Right lung (tissue), 10 donors: ENCODE data around the gene PLD4. TPM values are rescaled to one million over a fixed set of nuclear protein-coding genes. Genes with fewer than 3 reads are reported as not detected.
"Not testable (repeated sequence)": the region's sequence is repeated elsewhere in the genome, so short reads cannot be mapped to it uniquely, and the experiment has no call there.

Experiments used
- DNase-seq, 2 donors: peaks; one replicate each; pipeline ENCODE4 v3.0.0-alpha.2; 2013
- long read RNA-seq, 8 donors: transcript quantifications; one replicate each; lab custom pipeline, GENCODE V29; 2026
- polyA plus RNA-seq, 5 donors: library from polyadenylated mRNA; unstranded; fragments of 120-200 nt; gene quantifications; one replicate each; pipeline versions ENCODE4 v1.2.1 to v1.2.3, GENCODE V29; 2013; ENCODE audit warnings: inconsistent platforms in 1 of 5, low replicate concordance in 1 of 5; ENCODE audit not compliant: insufficient read length in 5 of 5, insufficient read depth in 1 of 5

The PLD4 gene, protein sequence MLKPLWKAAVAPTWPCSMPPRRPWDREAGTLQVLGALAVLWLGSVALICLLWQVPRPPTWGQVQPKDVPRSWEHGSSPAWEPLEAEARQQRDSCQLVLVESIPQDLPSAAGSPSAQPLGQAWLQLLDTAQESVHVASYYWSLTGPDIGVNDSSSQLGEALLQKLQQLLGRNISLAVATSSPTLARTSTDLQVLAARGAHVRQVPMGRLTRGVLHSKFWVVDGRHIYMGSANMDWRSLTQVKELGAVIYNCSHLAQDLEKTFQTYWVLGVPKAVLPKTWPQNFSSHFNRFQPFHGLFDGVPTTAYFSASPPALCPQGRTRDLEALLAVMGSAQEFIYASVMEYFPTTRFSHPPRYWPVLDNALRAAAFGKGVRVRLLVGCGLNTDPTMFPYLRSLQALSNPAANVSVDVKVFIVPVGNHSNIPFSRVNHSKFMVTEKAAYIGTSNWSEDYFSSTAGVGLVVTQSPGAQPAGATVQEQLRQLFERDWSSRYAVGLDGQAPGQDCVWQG
- polyA plus RNA-seq: 1 to 10 TPM; 3.1 to 9.5 (median 4.1) TPM
- long read RNA-seq, donor 1, full-length matches to known transcripts: 2 of 2 reads
- long read RNA-seq, donor 1, partial matches to known transcripts: 0 of 2 reads
- long read RNA-seq, donor 1, other reads (novel, unspliced or antisense): 0 of 2 reads
- long read RNA-seq, donor 2: 0 reads
- long read RNA-seq, donor 3: 0 reads
- long read RNA-seq, donor 4, partial matches to known transcripts: 0 of 1 reads
- long read RNA-seq, donor 4, other reads (novel, unspliced or antisense): 0 of 1 reads
- long read RNA-seq, donor 5, full-length matches to known transcripts: 1 of 1 reads
- long read RNA-seq, donor 5, partial matches to known transcripts: 0 of 1 reads
- long read RNA-seq, donor 5, other reads (novel, unspliced or antisense): 0 of 1 reads
- long read RNA-seq, donor 6, full-length matches to known transcripts: 1 of 1 reads
- long read RNA-seq, donor 6, partial matches to known transcripts: 0 of 1 reads
- long read RNA-seq, donor 6, other reads (novel, unspliced or antisense): 0 of 1 reads
- long read RNA-seq, donor 7: 0 reads
- long read RNA-seq, donor 8: 0 reads

- DNase-seq: no peak
Observed at GRCh38 chr14:104924421-104925213, at the start of gene PLD4. Gene PLD4 (plus strand): TSS chr14:104924879. CDS start chr14:104927141, 2,262 bp downstream.

- DNase-seq: no peak
Observed at GRCh38 chr14:104875412-104875751, 49.3 kb upstream of the PLD4 start.

GRCh38 chr14:104875811-104876210 is 48.9 kb upstream of the PLD4 start:
- no peak for DNase-seq

DNA sequence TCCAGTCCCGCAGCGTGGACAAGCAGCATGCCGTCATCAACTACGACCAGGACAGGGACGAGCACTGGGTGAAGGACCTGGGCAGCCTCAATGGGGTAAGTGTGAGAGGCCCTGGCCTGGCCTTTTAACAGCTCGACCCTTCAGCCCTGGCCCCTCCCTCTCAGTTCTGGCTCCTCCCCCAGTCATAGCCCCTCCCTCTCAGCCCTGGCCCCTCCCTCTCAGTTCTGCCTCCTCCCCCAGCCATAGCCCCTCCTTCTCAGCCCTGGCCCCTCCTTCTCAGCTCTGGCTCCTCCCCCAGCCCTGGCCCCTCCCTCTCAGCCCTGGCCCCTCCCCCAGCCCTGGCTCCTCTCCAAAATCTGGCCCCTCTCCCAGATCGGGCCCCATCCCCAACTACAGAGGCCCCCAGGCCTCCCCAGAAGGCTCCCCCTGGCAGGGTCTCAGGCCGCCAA is 48.4 kb upstream of the PLD4 start:
- no peak for DNase-seq

GRCh38 chr14:104877066-104877805 is 47.4 kb upstream of the PLD4 start:
- DNase-seq: no peak

DNA sequence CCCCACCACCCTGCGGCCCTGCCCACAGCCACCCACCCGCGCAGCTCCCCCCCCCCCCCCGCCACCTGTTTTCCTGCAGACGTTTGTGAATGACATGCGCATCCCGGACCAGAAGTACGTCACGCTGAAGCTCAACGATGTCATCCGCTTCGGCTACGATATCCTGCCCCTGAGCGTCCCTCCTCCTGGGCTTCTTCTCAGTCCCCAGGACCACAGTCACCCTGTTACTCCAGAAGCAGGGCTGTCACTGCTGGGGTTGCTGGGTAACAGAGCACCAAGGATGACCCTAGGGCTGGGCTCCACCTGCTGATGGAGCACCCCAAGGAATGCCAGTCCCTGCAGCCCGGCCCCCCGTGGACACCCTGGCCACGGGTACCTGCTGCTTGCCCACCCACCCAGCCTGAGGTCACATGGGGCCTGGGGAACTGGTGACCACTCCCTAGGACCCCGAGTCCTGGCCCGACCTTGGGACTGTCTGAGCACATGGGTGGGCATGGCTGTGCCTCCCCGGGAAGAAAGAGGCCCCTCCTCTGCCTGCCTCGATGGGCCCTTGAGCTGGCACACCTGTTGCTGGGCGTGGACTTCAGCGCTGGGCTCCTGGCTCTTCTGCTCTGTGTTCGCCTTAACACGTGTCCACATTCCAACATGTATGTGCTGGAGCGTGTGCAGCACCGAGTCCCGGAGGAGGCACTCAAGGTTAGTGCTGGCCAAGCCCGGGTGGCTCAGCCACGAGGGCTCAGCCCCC is 46.7 kb upstream of the PLD4 start:
- no peak for DNase-seq

- no peak for DNase-seq
Observed at GRCh38 chr14:104878582-104878981, 46.1 kb upstream of the PLD4 start.

DNA sequence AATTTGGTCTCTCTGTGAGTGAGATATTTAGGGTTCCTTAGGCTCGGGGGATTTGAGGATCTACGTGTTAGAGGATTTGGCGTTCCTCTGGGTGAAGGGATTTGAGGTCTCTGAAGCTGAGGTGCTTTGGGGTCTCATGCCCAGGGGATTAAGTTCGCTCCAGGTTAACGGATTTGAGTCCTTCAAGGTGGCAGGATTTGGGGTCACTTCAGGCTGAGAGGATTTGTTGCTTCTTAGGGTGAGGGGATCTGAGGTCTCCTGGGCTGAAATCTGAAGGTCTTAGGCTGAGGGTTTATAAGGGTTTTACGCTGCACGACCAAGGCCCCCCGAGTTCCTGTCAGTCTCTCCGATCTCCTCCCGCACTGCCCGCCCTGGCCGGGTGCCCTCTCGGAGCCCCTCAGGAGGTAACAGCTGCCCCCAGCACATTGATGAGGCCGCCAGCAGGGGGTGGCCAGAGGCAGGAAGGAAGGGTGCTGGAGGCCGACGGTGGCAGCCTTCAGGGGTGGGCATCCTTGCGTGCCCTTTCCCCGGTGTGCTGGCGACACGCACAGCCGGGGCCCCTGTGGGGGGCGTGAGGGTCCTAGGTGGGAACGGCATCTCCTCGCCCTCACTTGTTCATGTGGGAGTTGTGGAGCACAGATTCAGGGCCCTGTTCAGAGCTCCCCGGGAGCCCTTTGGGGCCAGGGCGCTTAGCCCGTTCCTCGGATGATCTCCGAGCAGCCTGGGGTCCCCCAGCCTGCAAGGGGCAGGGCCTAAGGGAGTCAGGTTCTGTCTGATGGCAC is 45.3 kb upstream of the PLD4 start:
- DNase-seq: no peak

- no peak for DNase-seq
Observed at GRCh38 chr14:104879983-104880565, 44.6 kb upstream of the PLD4 start.

DNA sequence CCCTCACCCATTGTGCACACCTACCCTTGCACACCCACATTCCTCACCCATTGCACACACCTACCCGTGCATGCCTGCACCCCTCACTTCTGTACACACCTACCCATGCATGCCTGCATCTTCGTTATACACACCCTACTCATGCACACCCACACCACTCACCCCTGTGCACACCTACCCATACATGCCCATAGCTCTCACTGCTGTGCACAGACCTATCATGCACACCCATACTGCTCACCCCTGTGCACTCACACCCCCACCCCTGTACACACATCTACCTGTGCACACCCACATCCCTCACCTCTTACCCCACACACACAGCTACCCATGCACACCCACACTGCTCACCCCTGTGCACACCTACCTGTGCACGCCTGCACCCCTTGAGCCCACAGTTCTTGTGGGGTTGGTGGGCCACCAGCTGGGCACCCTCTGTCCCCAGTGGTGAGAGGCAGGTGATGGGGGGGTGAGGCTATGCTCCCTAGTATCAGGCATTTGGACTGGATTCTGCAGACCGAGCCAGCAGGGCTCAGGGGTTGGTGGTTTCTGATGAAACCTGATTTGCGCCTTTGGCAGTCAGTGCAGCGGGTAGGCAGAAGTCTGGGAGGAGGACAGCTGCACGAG is 44.0 kb upstream of the PLD4 start:
- no peak for DNase-seq

- no peak for DNase-seq
Observed at GRCh38 chr14:104881369-104881979, 43.2 kb upstream of the PLD4 start.

- no peak for DNase-seq
Observed at GRCh38 chr14:104882325-104882973, 42.2 kb upstream of the PLD4 start.

DNA sequence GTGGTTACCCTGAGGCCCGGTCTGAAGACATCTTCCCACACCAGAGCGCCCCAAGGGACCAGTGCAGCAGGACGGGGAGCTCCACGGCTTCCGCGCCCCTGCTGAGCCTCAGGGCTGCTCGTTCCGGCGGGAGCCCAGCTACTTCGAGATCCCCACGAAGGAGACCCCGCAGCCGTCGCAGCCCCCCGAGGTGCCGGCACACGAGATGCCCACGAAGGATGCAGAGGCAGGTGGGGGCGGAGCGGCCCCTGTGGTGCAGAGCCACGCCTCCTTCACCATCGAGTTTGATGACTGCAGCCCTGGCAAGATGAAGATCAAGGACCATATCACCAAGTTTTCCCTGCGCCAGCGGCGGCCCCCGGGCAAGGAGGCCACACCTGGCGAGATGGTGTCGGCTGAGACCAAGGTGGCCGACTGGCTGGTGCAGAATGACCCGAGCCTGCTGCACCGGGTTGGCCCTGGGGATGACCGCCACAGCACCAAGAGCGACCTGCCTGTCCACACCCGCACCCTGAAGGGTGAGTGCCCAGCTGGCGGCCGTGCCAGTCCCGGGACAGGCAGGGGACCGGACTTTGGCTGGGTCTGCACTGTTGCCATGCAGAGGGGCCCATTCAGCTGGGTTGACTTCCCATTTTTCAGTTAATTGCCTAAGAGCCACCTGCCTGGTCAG is 41.6 kb upstream of the PLD4 start:
- DNase-seq: no peak

DNA sequence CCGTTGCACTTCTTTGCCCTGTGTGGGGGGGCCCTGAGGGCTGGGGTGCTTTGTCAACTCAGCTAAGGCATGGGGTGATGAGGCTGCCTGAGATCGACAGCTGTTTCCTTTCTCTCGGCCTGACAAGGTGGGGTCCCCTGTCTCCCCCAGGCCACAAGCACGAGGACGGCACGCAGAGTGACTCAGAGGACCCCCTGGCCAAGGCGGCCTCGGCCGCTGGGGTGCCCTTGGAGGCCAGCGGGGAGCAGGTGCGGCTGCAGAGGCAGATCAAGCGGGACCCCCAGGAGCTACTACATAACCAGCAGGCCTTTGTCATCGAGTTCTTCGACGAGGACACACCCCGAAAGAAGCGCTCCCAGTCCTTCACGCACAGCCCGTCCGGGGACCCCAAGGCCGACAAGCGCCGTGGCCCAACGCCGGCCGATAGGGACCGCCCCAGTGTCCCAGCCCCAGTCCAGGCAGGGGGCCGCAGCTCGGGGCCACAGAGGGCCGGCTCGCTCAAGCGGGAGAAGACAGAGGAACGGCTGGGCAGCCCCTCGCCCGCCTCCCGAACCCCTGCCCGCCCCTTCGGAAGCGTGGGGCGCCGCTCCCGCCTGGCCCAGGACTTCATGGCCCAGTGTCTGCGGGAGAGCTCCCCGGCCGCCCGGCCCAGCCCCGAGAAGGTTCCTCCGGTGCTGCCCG is 40.9 kb upstream of the PLD4 start:
- no peak for DNase-seq

- not testable (repeated sequence) for DNase-seq
Observed at GRCh38 chr14:104884381-104884780, 40.3 kb upstream of the PLD4 start.
